AG04449 (cell line): Measurements from ENCODE around the gene MINDY4.

Experiments
- CTCF ChIA-PET: fragments of 350-600 bp; formaldehyde crosslinking; extraction: SDS; loops from one replicate; lab custom pipeline; 2021; ENCODE audit warnings: antibody characterized with exemption; lab: Yijun Ruan, JAX
- POLR2A ChIA-PET: fragments of 400-600, 350-600 bp; formaldehyde crosslinking; extraction: SDS; loops from one replicate; lab custom pipeline; 2020; ENCODE audit warnings: antibody characterized with exemption, inconsistent platforms; lab: Yijun Ruan, JAX
- DNase-seq: peaks from one replicate; pipeline ENCODE4 v3.0.0-alpha.2; 2010; ENCODE audit warnings: low read depth, low spot score
- H3K4me3 ChIP-seq: 2 replicates; pipeline ENCODE4 v1.5.1; 2011; ENCODE audit warnings: low read depth, mild to moderate bottlenecking, control low read depth, low read length
- CTCF ChIP-seq: IDR thresholded peaks from one replicate; pipeline ENCODE4 v1.5.1; 2011; ENCODE audit warnings: mild to moderate bottlenecking, moderate library complexity, low read length, control low read depth, inconsistent platforms; ENCODE audit not compliant: insufficient read depth; ENCODE audit errors: missing control alignments

The MINDY4 gene

GRCh38 chr7:30896783-30897637, 125.8 kb downstream of the MINDY4 start:
- ChIA-PET POLR2A (no interaction called here), CTCF (interaction anchor here (1.3 to 1.7 kb wide), 2 partner anchors 12 to 42 kb away, joined by 3 to 8 read pairs; no protein-coding TSS in a partner anchor)
- no peak for DNase-seq
- TF ChIP-seq CTCF: no peak
- H3K4me3 ChIP-seq: no peak overlapping the region

GRCh38 chr7:30897770-30898169, 126.6 kb downstream of the MINDY4 start:
- DNase-seq: no peak
- CTCF ChIA-PET: interaction anchor here (1.3 to 1.7 kb wide), 2 partner anchors 11 to 41 kb away, joined by 3 to 8 read pairs; no protein-coding TSS in a partner anchor
- no peak overlapping the region for H3K4me3 ChIP-seq
- POLR2A ChIA-PET: no interaction called here
- TF ChIP-seq CTCF: no peak

- CTCF ChIA-PET: interaction anchor here (1.3 to 1.7 kb wide), 2 partner anchors 10 to 40 kb away, joined by 3 to 8 read pairs; no protein-coding TSS in a partner anchor
- POLR2A ChIA-PET: no interaction called here
- H3K4me3 ChIP-seq: no peak overlapping the region
Measured at GRCh38 chr7:30898411-30898810, 127.2 kb downstream of the MINDY4 start.

GRCh38 chr7:30899066-30899465, 127.8 kb downstream of the MINDY4 start:
- CTCF ChIA-PET: no interaction called here

More at GRCh38 chr7:30898411-30898810, 127.2 kb downstream of the MINDY4 start:
- no peak for DNase-seq
- no peak for TF ChIP-seq CTCF

GRCh38 chr7:30899630-30900029, 128.4 kb downstream of the MINDY4 start:
- CTCF ChIA-PET: no interaction called here
- no peak overlapping the region for H3K4me3 ChIP-seq
- no peak for DNase-seq
- POLR2A ChIA-PET: no interaction called here
- no peak for TF ChIP-seq CTCF

More at GRCh38 chr7:30899066-30899465, 127.8 kb downstream of the MINDY4 start:
- no peak for DNase-seq
- POLR2A ChIA-PET: no interaction called here
- no peak overlapping the region for H3K4me3 ChIP-seq
- no peak for TF ChIP-seq CTCF

- no peak for DNase-seq
- POLR2A ChIA-PET: no interaction called here
- CTCF ChIA-PET: no interaction called here
- no peak overlapping the region for H3K4me3 ChIP-seq
- no peak for TF ChIP-seq CTCF
Measured at GRCh38 chr7:30900053-30900452, 128.8 kb downstream of the MINDY4 start.
